Suprapubic skin (tissue), 4 donors: Measurements from ENCODE around the gene LPCAT4. TPM values are rescaled to one million over a fixed set of nuclear protein-coding genes. Genes with fewer than 3 reads are reported as not detected.
"Not testable (repeated sequence)": the region's sequence is repeated elsewhere in the genome, so short reads cannot be mapped to it uniquely, and the experiment has no call there.

Experiments
- DNase-seq, 2 donors: peaks; one replicate each; pipeline ENCODE4 v3.0.0-alpha.2; 2019; ENCODE audit warnings: low spot score in 2 of 2
- H3K27ac ChIP-seq: fragments of 200-600 bp; sonication (generic); one replicate; pipeline ENCODE4 v1.5.1; 2019
- H3K27me3 ChIP-seq: fragments of 200-600 bp; sonication (generic); one replicate; pipeline ENCODE4 v1.5.1; 2019
- H3K36me3 ChIP-seq: fragments of 200-600 bp; sonication (generic); one replicate; pipeline ENCODE4 v1.5.1; 2019
- H3K4me1 ChIP-seq: fragments of 200-600 bp; sonication (generic); one replicate; pipeline ENCODE4 v1.5.1; 2019
- H3K4me3 ChIP-seq: fragments of 200-600 bp; sonication (generic); one replicate; pipeline ENCODE4 v1.5.1; 2019; ENCODE audit warnings: mild to moderate bottlenecking
- H3K9me3 ChIP-seq: fragments of 200-600 bp; sonication (generic); one replicate; pipeline ENCODE4 v1.5.1; 2019
- EP300 ChIP-seq: sonication (generic); formaldehyde crosslinking; IDR thresholded peaks from one replicate; pipeline ENCODE4 v1.6.1; 2017; ENCODE audit warnings: antibody characterized with exemption
- POLR2A ChIP-seq, 2 donors: fragments of 450-650 bp; IDR thresholded peaks; one replicate each; pipeline ENCODE4 v1.6.1; 2017; ENCODE audit warnings: antibody characterized with exemption in 2 of 2, mild to moderate bottlenecking in 2 of 2, moderate library complexity in 2 of 2
- POLR2AphosphoS5 ChIP-seq, 3 donors: sonication (generic); formaldehyde crosslinking; IDR thresholded peaks; one replicate each; pipeline ENCODE4 v1.6.1; 2017; ENCODE audit warnings: antibody characterized with exemption in 3 of 3
- WGBS: methylation state at CpG from one replicate; pipeline ENCODE4 v1.1.5; 2018; 5-methylcytosine and 5-hydroxymethylcytosine counted together
- total RNA-seq, 4 donors: library from RNA; depleted of rRNA; stranded (reverse); fragments of >200 nt; gene quantifications; one replicate each; pipeline ENCODE4 v1.1.0, GENCODE V29; 2016
- TF ChIP-seq, protein P1 (sequence below), 2 donors: fragments of 200-600 bp in 1 of 2; fragments of 450-650 bp in 1 of 2; sonication (generic) in 1 of 2; IDR thresholded peaks; one replicate each; pipeline ENCODE4 v1.5.1; 2016 to 2019; ENCODE audit warnings: antibody characterized with exemption in 2 of 2, mild to moderate bottlenecking in 1 of 2, moderate library complexity in 1 of 2

Gene LPCAT4
- total RNA-seq, 4 donors from 2014 or later: 23.6 to 105 (median 35.9) TPM

DNA sequence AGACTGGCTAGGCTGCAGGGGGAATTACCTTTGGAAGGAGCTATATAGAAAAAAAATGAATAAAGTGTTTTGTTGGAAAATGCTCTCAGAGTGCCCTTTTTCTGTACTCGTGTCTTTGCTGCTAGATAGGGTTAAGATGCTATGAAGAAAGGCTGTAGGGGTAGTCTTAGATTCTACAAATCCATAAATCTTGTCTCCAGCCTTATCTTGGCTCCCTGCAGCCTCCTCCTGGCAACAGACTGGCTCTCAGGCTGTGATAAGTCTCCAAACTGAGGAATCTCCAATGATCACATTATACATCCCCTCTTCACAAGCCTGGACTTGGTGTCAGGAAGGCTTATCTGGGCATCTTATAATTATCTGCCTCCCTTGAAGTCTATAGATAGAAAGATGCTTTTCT lies 9.3 kb downstream of the LPCAT4 start:
- peaks cover 36% of the 10 kb centered on the region for H3K36me3 ChIP-seq
- TF ChIP-seq EP300 (no peak), POLR2A (IDR thresholded peaks at IDR 0.05) (no peak), POLR2AphosphoS5 (IDR thresholded peaks at IDR 0.05) (no peak)
- TF ChIP-seq, protein P1, sequence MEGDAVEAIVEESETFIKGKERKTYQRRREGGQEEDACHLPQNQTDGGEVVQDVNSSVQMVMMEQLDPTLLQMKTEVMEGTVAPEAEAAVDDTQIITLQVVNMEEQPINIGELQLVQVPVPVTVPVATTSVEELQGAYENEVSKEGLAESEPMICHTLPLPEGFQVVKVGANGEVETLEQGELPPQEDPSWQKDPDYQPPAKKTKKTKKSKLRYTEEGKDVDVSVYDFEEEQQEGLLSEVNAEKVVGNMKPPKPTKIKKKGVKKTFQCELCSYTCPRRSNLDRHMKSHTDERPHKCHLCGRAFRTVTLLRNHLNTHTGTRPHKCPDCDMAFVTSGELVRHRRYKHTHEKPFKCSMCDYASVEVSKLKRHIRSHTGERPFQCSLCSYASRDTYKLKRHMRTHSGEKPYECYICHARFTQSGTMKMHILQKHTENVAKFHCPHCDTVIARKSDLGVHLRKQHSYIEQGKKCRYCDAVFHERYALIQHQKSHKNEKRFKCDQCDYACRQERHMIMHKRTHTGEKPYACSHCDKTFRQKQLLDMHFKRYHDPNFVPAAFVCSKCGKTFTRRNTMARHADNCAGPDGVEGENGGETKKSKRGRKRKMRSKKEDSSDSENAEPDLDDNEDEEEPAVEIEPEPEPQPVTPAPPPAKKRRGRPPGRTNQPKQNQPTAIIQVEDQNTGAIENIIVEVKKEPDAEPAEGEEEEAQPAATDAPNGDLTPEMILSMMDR (IDR thresholded peaks at IDR 0.05): no peak

DNA sequence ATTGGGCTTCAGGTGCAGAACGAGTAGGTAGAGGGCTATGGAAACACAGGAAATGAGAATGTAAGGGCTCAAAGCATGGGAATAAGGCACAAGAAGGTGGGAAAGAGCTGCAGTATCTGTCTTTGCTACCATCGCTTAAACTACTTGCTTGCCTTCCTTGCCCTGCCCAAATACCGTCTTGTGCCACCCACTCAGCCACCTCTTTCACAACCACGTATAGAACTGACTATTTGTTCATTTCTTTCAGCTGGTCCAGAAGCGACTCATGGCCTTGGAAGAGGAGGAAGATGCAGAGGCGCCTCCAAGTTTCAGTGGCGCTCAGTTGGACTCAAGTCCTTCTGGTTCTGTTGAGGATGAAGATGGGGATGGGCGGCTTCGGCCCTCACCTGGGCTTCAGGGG lies 11.8 kb downstream of the LPCAT4 start:
- DNase-seq: no peak
- H3K36me3 ChIP-seq: peaks cover 26% of the 10 kb centered on the region
- WGBS: 84% methylated on average over 9 of the region's 9 CpGs
- H3K4me3 ChIP-seq: no peak overlapping the region
- no peaks in the 10 kb centered on the region for H3K27me3 ChIP-seq
- no peaks in the 10 kb centered on the region for H3K9me3 ChIP-seq
- TF ChIP-seq EP300 (no peak), POLR2A (IDR thresholded peaks at IDR 0.05) (no peak), POLR2AphosphoS5 (IDR thresholded peaks at IDR 0.05) (no peak)
- TF ChIP-seq, protein P1 (IDR thresholded peaks at IDR 0.05): no peak
- no peak overlapping the region for H3K27ac ChIP-seq
- H3K4me1 ChIP-seq: peaks cover 8% of the 10 kb centered on the region

More for the DNA sequence above, 9.3 kb downstream of the LPCAT4 start:
- 82% methylated on average over 1 of the region's 1 CpG for whole genome bisulfite sequencing
- DNase-seq: no peak
- Histone ChIP-seq H3K9me3 (no peaks in the 10 kb centered on the region), H3K27ac (no peak overlapping the region), H3K4me3 (no peak overlapping the region), H3K4me1 (peaks cover 9% of the 10 kb centered on the region), H3K27me3 (no peaks in the 10 kb centered on the region)

DNA sequence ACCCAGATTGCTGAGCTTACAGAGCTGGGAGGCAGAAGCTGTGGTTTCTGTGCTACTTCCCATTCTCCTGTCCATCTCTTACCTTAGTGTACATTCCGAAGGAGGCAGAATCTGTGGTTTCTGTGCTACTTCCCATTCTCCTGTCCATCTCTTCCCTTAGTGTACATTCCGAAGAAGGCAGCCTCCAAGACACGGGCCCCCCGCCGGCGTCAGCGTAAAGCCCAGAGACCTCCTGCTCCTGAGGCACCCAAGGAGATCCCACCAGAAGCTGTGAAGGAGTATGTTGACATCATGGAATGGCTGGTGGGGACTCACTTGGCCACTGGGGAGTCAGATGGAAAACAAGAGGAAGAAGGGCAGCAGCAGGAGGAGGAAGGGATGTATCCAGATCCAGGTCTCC lies 12.7 kb downstream of the LPCAT4 start:
- 97% methylated on average over 7 of the region's 7 CpGs for WGBS
- peaks cover 16% of the 10 kb centered on the region for H3K36me3 ChIP-seq

DNA sequence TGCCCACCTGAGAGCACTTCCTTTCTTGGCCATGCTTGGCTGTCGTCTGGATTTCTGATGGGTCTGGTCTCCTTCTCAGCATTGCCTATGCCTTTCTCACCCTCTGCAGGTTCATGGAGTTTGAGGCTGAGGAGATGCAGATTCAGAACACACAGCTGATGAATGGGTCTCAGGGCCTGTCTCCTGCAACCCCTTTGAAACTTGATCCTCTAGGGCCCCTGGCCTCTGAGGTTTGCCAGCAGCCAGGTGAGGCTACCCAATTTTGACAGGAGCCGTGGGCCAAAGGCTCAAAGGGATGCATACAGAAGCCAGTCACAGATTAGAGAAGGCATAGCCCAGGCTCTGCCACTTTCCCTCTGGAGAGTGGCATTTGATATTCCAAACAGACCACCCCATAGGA lies 13.4 kb downstream of the LPCAT4 start:
- TF ChIP-seq, protein P1 (IDR thresholded peaks at IDR 0.05): no peak
- no peak for TF ChIP-seq EP300
- TF ChIP-seq POLR2A (IDR thresholded peaks at IDR 0.05): no peak
- no peak for TF ChIP-seq POLR2AphosphoS5 (IDR thresholded peaks at IDR 0.05)
- no peaks in the 10 kb centered on the region for H3K4me1 ChIP-seq
- peaks cover 12% of the 10 kb centered on the region for H3K36me3 ChIP-seq
- H3K9me3 ChIP-seq: no peaks in the 10 kb centered on the region
- no peaks in the 10 kb centered on the region for H3K27me3 ChIP-seq
- whole genome bisulfite sequencing: 60% methylated on average over 1 of the region's 2 CpGs
- no peak for DNase-seq
- no peak overlapping the region for H3K27ac ChIP-seq
- H3K4me3 ChIP-seq: no peak overlapping the region

More for the DNA sequence above, 12.7 kb downstream of the LPCAT4 start:
- H3K9me3 ChIP-seq: no peaks in the 10 kb centered on the region
- TF ChIP-seq POLR2AphosphoS5 (IDR thresholded peaks at IDR 0.05) (no peak), POLR2A (IDR thresholded peaks at IDR 0.05) (no peak), EP300 (no peak)
- TF ChIP-seq, protein P1 (IDR thresholded peaks at IDR 0.05): no peak
- H3K4me3 ChIP-seq: no peak overlapping the region
- no peak for DNase-seq
- no peak overlapping the region for H3K27ac ChIP-seq
- H3K27me3 ChIP-seq: no peaks in the 10 kb centered on the region
- no peaks in the 10 kb centered on the region for H3K4me1 ChIP-seq

DNA sequence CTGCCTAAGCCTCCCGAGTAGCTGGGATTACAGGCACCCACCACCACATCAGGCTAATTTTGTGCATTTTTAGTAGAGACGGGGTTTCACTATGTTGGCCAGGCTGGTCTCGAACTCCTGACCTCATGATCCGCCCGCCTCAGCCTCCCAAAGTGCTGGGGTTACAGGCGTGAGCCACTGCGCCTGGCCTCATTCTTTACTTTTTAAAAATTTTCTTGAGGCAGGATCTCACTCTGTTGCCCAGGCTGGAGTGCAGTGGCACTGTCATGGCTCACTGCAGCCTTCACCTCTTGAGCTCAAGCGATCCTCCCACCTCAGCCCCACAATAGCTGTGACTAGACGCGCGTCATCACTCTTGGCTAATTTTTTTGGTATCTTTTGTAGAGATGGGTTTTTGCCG lies 14.0 kb downstream of the LPCAT4 start:
- H3K27ac ChIP-seq, H3K4me3 ChIP-seq, H3K27me3 ChIP-seq, DNase-seq, H3K4me1 ChIP-seq, H3K9me3 ChIP-seq: not testable (repeated sequence)
- H3K36me3 ChIP-seq: peaks cover 12% of the 10 kb centered on the region
- 96% methylated on average over 11 of the region's 12 CpGs for WGBS

DNA sequence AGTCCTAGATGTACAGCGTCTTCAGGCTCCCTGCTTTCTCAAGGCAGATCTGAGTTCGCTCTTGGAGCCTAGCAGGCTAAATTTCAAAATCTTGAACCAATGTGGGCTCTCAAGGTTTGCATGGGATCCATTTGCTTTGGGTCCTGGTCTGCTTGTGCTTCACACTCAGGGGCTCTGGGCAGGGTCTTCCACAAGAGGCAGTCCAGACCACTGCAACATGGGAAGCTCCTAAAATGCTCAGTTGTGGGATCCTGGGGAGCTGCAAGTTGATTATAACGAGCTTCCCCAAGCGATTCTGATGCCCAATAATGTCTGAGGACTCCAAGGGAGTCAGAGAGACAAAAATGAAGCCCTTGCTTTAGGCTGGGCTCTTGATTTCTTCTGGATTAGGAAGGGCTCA lies 17.2 kb downstream of the LPCAT4 start:
- H3K4me3 ChIP-seq: no peak overlapping the region
- no peak for DNase-seq
- WGBS: 76% methylated on average over 4 of the region's 4 CpGs

More for the DNA sequence above, 17.2 kb downstream of the LPCAT4 start:
- H3K27ac ChIP-seq: no peak overlapping the region
- H3K36me3 ChIP-seq: no peaks in the 10 kb centered on the region
- TF ChIP-seq POLR2A (IDR thresholded peaks at IDR 0.05) (no peak), POLR2AphosphoS5 (IDR thresholded peaks at IDR 0.05) (no peak), EP300 (no peak)
- TF ChIP-seq, protein P1 (IDR thresholded peaks at IDR 0.05): no peak
- no peaks in the 10 kb centered on the region for H3K4me1 ChIP-seq
- H3K9me3 ChIP-seq: no peaks in the 10 kb centered on the region
- no peaks in the 10 kb centered on the region for H3K27me3 ChIP-seq
